ENCODE data around the gene CASK.
A peak's percentile ranks its signal among the peaks of the same experiment; 100 is the strongest.
"Not testable (repeated sequence)": the region's sequence is repeated elsewhere in the genome, so short reads cannot be mapped to it uniquely, and the experiment has no call there.

CASK gene

GRCh38 chrX:41556958-41557357 is 366.4 kb downstream of the CASK start:
- no peak for FAIRE-seq

- no peak for FAIRE-seq
Observed at GRCh38 chrX:41553688-41554087, 369.7 kb downstream of the CASK start.

GRCh38 chrX:41548411-41548810 is 374.9 kb downstream of the CASK start:
- no peak for FAIRE-seq

- no peak for FAIRE-seq
Observed at GRCh38 chrX:41543668-41544067, 379.7 kb downstream of the CASK start.

GRCh38 chrX:41543025-41543424 is 380.3 kb downstream of the CASK start:
- no peak for FAIRE-seq

- FAIRE-seq, result no peak
Observed at GRCh38 chrX:41542536-41542935, 380.8 kb downstream of the CASK start.

- FAIRE-seq, result no peak
Observed at GRCh38 chrX:41542135-41542534, 381.2 kb downstream of the CASK start.

GRCh38 chrX:41541386-41541785 is 382.0 kb downstream of the CASK start:
- no peak for FAIRE-seq

- FAIRE-seq, result no peak
Observed at GRCh38 chrX:41538707-41539106, 384.6 kb downstream of the CASK start.

- FAIRE-seq, result no peak
Observed at GRCh38 chrX:41530085-41530484, 393.3 kb downstream of the CASK start.

- no peak for FAIRE-seq
Observed at GRCh38 chrX:41529221-41529620, 394.1 kb downstream of the CASK start.

GRCh38 chrX:41528784-41529183 is 394.6 kb downstream of the CASK start:
- no peak for FAIRE-seq

GRCh38 chrX:41526925-41527324 is 396.4 kb downstream of the CASK start:
- no peak for FAIRE-seq

GRCh38 chrX:41526271-41526670 is 397.1 kb downstream of the CASK start:
- no peak for FAIRE-seq

GRCh38 chrX:41522671-41523070 is 400.7 kb downstream of the CASK start:
- peak; percentile 62 for FAIRE-seq

- FAIRE-seq, result no peak
Observed at GRCh38 chrX:41522081-41522480, 401.3 kb downstream of the CASK start.

- no peak for FAIRE-seq
Observed at GRCh38 chrX:41519468-41519867, 403.9 kb downstream of the CASK start.

GRCh38 chrX:41518841-41519220 is 404.5 kb downstream of the CASK start:
- no peak for FAIRE-seq

- no peak for FAIRE-seq
Observed at GRCh38 chrX:41518127-41518840, 405.1 kb downstream of the CASK start.

GRCh38 chrX:41516999-41517765 is 406.2 kb downstream of the CASK start:
- no peak for FAIRE-seq

- no peak for FAIRE-seq
Observed at GRCh38 chrX:41516456-41516855, 406.9 kb downstream of the CASK start.

- no peak for FAIRE-seq
Observed at GRCh38 chrX:41515376-41515775, 408.0 kb downstream of the CASK start.

- FAIRE-seq, result no peak
Observed at GRCh38 chrX:41514179-41514578, 409.2 kb downstream of the CASK start.

- not testable (repeated sequence) for FAIRE-seq
Observed at GRCh38 chrX:41512853-41513252, 410.5 kb downstream of the CASK start.

- no peak for FAIRE-seq
Observed at GRCh38 chrX:41512394-41512793, 411.0 kb downstream of the CASK start.
